PFSK-1 (cell line): Measurements from ENCODE around the gene GRIP1.

ENCODE experiments used
- FOXP2 ChIP-seq: optimal IDR thresholded peaks from 2 replicates; pipeline ENCODE3; 2011; ENCODE audit warnings: borderline replicate concordance, control low read depth, inconsistent platforms; ENCODE audit not compliant: insufficient read depth; ENCODE audit errors: extremely low read length, extremely low read depth
- POLR2AphosphoS5 ChIP-seq: IDR thresholded peaks from 2 replicates; pipeline ENCODE4 v1.6.1; 2012; ENCODE audit warnings: low read depth, mild to moderate bottlenecking, control low read depth, low read length, moderate library complexity
- SIN3A ChIP-seq: IDR thresholded peaks from 2 replicates; pipeline ENCODE4 v1.6.1; 2012; ENCODE audit warnings: mild to moderate bottlenecking, low read length, moderate library complexity, borderline replicate concordance; ENCODE audit not compliant: insufficient read depth
- TAF1 ChIP-seq: IDR thresholded peaks from 2 replicates; pipeline ENCODE4 v1.6.1; 2012; ENCODE audit warnings: low read length, control low read depth, borderline replicate concordance; ENCODE audit not compliant: insufficient read depth
- TF ChIP-seq, protein P1 (sequence below), 2 experiments: IDR thresholded peaks; 2 replicates each; pipeline versions ENCODE4 v1.6.1 to v1.8.0; 2011 to 2012; ENCODE audit warnings: low read depth in 2 of 2, low read length in 2 of 2, control low read depth in 1 of 2, inconsistent platforms in 1 of 2, mild to moderate bottlenecking in 1 of 2, moderate library complexity in 1 of 2; ENCODE audit not compliant: insufficient read depth in 1 of 2

The GRIP1 gene

DNA sequence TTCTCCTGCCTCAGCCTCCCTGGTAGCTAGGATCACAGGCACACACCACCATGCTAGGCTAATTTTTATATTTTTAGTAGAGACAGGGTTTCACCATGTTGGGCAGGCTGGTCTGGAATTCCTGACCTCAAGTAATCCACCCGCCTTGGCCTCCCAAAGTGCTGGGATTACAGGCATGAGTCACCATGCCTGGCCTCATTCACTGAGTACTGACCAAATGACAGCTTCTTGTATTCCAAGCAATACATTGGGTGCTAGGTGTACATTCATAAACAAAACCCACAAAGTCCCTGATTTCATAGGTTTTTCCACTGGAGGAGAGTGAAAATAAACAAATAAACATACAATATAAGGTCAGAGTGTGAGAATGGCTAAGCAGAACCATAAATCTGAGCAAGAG lies 240.3 kb downstream of the GRIP1 start:
- TF ChIP-seq SIN3A, result no peak

DNA sequence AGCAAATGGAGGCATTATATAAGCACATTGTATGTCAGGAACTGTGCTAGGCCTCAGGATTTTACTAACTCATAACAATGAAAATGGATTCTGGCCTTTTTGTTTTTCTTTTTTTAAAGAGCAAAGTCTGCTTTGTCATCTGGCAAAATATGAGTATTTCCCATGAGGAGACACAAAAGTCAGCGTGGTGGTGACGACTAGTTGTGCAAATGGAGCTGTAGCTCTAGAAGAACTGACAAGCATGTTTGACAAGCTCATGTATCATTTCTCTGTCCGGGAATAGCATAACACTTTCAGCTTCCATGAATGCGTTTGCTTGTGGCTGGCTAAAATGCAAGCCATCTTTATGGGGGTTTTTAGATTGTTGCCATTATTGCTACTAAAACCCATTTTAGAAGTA lies 248.8 kb downstream of the GRIP1 start:
- TF ChIP-seq FOXP2, result no peak
- TF ChIP-seq, protein P1, sequence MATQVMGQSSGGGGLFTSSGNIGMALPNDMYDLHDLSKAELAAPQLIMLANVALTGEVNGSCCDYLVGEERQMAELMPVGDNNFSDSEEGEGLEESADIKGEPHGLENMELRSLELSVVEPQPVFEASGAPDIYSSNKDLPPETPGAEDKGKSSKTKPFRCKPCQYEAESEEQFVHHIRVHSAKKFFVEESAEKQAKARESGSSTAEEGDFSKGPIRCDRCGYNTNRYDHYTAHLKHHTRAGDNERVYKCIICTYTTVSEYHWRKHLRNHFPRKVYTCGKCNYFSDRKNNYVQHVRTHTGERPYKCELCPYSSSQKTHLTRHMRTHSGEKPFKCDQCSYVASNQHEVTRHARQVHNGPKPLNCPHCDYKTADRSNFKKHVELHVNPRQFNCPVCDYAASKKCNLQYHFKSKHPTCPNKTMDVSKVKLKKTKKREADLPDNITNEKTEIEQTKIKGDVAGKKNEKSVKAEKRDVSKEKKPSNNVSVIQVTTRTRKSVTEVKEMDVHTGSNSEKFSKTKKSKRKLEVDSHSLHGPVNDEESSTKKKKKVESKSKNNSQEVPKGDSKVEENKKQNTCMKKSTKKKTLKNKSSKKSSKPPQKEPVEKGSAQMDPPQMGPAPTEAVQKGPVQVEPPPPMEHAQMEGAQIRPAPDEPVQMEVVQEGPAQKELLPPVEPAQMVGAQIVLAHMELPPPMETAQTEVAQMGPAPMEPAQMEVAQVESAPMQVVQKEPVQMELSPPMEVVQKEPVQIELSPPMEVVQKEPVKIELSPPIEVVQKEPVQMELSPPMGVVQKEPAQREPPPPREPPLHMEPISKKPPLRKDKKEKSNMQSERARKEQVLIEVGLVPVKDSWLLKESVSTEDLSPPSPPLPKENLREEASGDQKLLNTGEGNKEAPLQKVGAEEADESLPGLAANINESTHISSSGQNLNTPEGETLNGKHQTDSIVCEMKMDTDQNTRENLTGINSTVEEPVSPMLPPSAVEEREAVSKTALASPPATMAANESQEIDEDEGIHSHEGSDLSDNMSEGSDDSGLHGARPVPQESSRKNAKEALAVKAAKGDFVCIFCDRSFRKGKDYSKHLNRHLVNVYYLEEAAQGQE (IDR thresholded peaks at IDR 0.05; ENCODE audit: insufficient read depth in 1 of 2, low read depth in 2 of 2, low read length in 2 of 2), result no peak
- no peak for TF ChIP-seq POLR2AphosphoS5
- no peak for TF ChIP-seq SIN3A
- no peak for TF ChIP-seq TAF1

DNA sequence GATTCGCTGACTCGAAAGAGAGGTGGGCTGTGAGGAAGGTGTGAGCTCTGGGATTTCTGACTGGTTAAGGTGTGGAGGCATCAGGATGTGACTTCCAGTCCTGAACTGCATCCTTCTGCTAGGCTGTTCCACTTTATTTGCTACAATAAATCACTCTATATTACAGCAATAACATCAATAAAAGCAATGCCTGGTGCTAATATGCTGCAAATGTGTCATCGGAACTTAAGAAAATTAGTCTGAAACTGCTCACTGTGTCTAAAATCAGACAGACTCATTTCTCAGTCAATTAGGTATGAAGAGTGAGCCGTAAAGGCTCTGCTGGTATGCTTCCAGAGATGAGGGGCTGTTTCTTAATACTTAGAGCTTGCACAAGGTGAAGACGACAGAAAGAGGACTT lies 250.0 kb downstream of the GRIP1 start:
- TF ChIP-seq POLR2AphosphoS5 (no peak), TAF1 (no peak), FOXP2 (no peak), SIN3A (no peak)
- TF ChIP-seq, protein P1 (IDR thresholded peaks at IDR 0.05; ENCODE audit: insufficient read depth in 1 of 2, low read depth in 2 of 2, low read length in 2 of 2), result no peak

DNA sequence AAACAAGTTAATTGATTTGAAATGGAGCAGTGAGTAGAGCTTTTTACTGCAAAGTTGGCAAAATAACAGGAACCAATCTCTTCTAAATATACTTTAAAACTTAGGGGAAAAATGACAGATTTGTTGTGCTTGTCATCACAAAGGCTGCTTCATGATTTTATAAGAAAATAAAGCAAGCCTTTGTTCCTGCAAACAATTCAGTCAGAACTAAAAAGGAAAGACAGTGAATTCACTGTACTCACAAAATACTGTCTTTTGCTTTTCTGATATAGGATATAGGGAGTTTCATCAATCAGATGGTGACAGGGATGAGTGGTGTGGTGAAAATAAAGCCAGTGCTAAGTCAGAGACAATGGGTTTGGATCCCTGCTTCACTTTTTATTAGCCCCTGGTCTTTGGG lies 250.6 kb downstream of the GRIP1 start:
- TF ChIP-seq TAF1 (no peak), POLR2AphosphoS5 (no peak), FOXP2 (no peak), SIN3A (no peak)
- TF ChIP-seq, protein P1 (IDR thresholded peaks at IDR 0.05; ENCODE audit: insufficient read depth in 1 of 2, low read depth in 2 of 2, low read length in 2 of 2), result no peak

DNA sequence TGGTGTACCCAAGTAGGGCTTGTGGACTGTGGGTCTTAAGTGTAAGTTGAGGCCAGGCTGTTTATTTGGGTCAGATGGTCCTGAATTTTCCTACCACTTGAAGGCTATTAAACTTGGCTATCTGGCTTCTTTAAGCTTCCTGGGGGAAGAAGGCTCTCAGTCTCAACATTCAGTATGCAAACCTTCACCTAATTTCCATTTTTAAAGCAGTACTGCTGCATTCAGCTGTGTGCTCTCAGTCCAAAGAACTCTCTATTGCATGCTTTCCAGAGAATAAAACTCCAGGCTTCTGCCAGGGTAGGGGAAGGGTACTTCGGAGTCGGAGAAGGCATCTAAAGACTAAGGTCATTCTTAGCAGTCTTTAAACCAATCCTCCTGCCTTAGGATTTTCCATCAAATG lies 252.2 kb downstream of the GRIP1 start:
- TF ChIP-seq SIN3A, result no peak
- TF ChIP-seq TAF1, result no peak
- TF ChIP-seq, protein P1 (IDR thresholded peaks at IDR 0.05; ENCODE audit: insufficient read depth in 1 of 2, low read depth in 2 of 2, low read length in 2 of 2), result no peak
- TF ChIP-seq FOXP2, result no peak
- no peak for TF ChIP-seq POLR2AphosphoS5

DNA sequence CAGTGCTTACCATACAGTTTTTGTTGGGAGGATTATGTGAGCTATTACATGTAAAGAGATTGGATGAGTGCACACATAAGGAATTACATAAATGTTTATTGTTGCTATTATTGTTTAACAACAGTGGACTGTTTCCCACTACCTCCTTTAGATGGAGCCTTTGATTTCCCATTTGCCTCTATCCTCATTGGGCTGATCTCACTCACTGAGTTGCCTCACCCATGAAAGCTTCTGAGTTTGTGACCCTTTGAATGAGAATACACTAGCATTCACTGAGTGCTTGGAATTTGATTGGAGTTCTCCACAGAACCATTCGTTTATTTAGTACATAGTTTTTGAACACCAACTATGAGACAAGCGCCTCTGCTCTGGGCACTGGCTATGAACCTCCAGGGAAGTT lies 255.6 kb downstream of the GRIP1 start:
- TF ChIP-seq, protein P1 (IDR thresholded peaks at IDR 0.05; ENCODE audit: insufficient read depth in 1 of 2, low read depth in 2 of 2, low read length in 2 of 2), result no peak
- TF ChIP-seq POLR2AphosphoS5, result no peak
- no peak for TF ChIP-seq FOXP2
- TF ChIP-seq SIN3A, result no peak
- TF ChIP-seq TAF1, result no peak
